ENCODE results near the gene PRKD2.

- no peak for TF ChIP-seq FOXP2 (optimal IDR thresholded peaks at IDR 0.05; ENCODE audit: control extremely low read depth, extremely low read length, insufficient read depth)
- TF ChIP-seq EZH2 (IDR thresholded peaks at IDR 0.05): no peak
Measured at GRCh38 chr19:46748325-46749109, 31.6 kb upstream of the PRKD2 start.
